GM19238 (cell line): Measurements from ENCODE around the gene EFHC1.

Source experiments
- DNase-seq: peaks from one replicate; pipeline ENCODE4 v3.0.0; 2011; ENCODE audit warnings: low spot score; ENCODE audit not compliant: insufficient read length

The EFHC1 gene

DNA sequence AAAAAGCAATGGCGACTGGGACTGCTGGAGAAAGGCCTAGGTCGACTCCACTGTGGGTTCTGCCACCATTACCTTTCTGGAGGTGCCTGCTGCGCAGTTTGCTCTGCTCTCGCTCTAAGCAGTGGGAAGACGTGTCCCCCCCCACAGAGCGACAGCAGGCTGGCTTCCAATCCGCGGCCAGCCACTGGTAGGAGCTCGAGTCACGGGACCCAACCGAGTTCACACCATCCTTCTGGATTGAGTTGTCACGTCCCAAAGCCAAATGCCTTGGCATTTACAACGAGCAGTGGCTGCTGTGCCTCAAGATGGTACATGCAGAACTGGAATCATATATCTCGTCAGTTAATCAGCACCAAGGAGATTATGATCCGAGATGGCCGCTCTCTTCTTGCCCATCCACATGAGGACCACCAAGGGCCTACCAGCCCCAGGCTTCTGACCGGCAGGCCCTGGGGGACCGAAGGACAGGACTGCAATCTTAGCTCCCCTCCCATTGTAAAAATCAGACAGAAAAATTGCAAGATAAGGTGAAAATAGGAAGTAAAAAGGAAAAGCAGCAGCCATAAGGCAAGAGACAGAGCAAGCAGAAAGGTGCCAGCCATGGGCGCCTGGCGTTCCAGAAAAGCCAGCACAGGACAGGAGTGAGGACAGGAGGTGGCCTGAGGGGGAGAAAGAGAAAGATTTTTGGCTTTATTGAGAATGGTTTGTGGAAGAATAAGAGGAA is 82.3 kb downstream of the EFHC1 start:
- no peak for DNase-seq

DNA sequence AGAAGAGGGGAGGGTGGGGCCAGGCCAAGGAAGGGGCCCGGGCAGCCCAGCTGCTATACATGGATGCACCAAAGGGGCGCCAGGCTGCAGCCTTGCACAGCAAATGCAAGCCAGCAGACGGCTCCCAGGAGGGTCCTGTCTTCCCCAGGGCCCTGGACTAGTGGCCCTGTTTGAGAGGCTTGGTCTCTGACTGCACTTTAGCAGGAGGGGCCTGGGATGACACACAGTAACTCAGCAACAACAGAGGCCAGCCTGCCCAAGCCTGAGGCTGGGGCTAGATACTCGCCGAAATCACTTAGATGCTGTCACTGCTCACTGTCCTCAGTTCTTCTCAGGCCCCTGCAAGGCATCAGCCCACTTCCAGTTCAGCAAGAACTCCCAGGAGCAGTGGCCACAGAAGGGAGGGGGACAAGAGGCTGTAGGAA is 83.2 kb downstream of the EFHC1 start:
- DNase-seq: no peak

DNA sequence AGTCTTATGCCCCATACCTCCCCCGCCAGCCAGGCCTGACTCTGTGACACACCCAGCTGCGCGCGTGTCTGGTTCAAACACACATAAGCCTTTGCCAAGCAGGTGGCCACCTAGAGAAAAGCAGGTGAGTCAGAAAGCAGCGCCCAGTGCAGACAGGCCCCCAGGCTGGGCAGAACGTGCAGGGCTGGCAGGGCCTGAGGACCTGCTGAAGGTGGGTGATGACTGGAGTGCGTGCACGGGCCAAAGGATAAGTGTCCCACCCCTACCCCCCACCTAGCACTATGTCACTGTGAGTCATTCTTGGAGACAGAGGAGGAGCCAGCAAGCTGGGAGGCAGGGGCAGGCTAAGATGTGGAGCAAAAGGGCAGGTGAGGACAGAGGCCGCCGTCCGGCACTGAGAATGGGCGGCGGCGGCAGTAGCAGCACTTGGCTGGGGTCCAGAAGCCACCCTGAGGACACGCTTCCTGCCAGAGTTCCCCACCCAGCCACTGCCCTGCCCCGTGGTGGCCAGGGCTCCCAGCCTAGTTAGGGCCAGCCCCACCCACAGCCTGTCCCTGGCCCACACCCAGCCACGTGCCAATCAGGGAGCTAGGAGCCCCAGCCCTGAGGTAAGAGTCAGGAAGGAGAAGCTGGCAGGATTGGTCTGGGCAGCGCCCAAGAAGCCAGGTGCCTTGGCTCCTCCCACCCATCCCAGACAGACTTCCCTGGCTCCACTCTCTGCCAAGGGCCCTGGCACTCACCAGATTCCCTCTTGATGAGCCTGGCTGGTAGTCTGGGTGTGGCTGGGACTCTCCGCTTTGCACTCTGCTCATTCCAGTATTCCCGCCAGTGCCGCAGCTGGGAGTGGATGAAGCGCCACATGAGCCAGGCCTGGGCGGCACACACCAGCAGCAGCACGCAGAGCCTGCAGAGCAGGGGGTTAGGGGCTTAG is 84.0 kb downstream of the EFHC1 start:
- DNase-seq: no peak

DNA sequence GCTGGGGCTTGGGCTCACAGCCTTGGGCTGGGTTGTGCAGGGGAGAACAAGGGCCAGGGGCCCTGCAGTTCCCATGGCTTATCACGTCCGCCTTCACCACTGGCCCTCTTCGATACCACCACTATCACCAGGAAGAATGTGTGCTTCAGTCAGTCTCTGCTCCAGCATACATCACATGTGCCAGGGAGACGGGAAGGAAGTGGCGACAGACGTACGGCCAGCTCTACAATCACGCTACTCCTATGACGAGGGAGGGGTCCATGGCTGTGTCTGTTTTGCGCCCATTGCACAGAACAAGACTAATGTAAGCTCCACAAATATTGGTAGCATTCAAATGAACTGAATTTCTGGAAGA is 84.6 kb downstream of the EFHC1 start:
- DNase-seq: no peak

DNA sequence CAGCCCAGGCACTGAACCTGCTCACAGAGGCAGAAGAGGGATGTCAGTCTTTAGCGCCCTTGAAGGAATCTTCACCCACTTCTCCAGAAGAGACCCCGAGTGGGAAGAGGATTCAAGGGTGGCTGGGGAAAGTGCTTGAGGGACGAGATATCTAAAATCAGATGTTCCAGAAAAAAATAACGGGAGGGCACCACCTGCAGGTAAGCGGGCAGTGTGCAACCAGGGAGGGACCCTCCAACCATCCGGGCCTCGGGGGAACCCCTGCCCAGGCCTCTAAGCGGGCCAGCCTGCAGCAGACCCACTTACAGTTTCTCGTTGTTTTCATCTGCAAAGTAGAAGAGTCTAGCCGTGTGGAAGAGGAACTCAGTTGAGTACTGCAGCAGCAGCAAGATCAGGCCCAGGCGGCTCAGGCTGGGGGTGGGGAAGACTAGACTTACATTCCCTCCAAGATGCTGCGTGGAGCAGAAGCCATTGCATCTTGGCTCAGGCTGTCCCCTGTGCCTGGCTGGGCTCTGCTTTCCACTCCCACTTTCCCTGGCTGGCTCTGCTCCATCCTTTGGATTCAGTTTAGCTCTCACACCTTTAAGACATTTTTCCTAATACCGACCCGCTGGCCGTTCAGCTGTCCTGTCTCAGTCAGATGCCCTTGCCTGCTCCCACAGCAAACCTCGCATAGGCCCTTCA is 85.7 kb downstream of the EFHC1 start:
- no peak for DNase-seq

DNA sequence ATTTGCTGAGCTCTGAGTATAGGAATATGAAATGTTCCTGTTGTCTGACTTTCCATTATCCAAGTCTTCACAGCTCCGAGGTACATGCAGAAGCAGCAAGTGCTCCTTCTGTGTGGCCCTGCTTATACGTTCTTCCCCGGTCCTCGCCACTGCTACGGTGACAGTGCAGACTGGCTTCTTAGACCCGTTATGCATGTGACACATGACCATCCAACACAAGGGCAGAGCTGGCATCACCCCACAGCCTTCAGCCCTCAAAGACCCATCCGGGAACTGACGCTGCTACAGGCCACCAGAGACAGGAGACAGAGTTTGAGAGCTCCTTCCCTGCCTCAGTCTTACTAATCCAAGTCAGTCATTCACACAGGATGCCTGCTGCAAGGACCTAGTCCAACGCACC is 86.3 kb downstream of the EFHC1 start:
- DNase-seq: no peak

DNA sequence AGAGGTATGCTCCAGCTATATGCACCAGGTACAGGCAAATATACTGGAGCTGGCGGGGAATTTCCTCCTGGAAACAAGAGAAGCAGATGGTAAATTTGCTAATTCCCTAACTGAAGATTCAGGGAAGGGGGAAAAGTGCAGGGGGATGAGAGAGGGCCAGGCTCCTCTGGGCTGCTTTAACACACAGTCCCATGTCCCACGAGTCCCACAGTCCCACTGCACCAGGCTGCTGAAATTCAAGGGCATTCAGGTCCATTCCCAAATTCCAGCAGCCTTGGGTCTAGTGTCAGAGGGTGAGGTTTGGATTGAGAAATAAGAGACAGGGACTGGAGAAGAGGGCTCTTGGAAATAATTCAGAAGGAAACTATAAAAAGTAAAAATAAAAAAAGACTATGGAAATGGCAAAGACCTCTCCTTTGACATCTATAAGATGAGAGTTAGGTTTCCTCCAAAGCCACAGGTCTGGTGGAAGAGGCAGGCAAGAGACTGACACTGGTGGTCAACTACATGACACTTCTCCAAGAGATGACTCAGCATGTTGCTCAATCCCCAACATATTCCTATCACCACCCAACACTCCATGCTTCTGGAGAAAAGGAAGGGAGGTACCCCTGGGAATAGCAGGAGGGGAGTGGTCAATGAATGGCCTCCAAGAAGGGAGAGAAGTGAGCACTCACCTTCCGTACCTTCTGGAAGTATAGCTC is 87.6 kb downstream of the EFHC1 start:
- no peak for DNase-seq

DNA sequence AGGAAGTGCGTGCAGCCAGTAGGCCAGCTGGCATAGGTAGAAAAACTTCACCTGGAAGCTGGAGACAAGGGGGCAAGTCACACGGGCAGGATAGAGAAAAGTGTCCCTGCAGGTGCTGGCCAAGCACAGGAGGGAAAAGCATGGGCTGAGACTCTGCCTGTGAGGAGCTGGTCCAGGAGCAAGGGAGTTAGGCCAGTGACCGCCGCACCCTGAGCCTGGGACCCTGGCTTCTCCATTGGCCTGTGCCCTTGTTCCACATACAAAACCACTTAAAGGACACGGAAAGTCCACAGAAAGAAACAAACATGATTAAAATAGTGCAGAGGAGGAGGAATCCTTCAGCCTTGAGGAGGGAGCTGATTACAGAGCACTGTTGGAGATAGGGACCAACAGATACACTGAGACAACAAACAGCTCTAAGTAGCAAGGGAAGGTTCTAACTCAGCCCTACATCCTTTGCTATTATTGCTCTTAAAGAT is 88.2 kb downstream of the EFHC1 start:
- no peak for DNase-seq

DNA sequence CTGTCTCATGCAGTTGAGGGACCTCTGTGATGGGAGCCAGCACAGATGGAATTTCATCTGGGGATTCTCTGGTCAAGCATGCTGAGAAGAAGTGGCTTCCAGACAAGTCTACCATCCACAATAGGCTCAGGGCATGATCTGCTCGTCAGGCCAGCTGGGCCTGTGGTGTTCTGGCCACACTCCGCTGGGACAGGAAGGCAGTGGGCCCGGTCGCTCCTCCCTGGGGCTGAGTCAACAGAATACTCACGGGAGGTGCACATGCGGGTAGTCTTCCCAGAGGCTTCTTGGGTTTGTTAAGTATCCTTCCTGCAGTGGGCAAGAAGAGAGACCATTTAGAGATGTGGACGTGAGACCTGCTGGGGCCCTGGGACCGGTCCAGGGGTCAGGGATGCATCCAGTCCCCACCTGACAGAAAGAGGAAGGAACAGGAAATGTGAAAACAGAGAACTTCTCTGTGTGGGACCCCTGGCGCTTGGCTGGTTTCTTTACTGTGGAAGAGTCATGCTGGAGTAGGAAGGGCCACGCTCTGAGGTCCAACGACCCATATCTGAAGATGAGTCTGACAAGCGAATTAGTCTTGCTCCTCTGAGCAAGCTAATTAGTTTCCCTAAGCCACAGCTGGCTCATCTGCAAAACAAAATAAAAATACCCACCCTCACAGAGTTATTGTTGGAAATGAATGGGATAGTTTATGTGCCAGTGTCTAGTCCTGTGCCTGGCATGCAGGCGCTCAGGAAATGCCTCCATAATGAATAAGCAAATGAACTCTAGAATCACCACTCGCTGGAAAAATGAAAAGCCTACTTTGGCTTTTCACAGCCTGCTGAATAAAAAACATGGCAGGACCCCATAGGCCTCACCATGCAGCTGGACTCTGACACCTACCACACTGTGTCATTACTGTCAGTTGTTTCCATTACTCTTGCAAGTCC is 89.4 kb downstream of the EFHC1 start:
- DNase-seq: no peak

DNA sequence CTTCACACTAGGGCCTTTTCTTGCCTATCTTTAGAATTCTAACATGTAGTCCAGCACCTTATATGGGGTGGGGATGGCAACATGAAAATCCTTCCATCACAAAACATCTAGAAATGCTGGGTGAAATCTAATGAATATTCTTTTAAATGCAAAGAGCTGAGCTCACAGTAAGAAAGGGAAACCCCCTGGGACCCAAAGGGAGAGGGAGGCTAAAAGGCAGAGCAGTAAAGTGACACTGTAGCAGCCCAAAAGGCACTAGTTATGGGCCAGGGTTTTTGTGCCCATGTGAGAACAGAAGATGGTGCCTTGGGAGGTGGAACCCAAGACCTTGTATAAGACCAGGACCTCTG is 90.0 kb downstream of the EFHC1 start:
- no peak for DNase-seq

DNA sequence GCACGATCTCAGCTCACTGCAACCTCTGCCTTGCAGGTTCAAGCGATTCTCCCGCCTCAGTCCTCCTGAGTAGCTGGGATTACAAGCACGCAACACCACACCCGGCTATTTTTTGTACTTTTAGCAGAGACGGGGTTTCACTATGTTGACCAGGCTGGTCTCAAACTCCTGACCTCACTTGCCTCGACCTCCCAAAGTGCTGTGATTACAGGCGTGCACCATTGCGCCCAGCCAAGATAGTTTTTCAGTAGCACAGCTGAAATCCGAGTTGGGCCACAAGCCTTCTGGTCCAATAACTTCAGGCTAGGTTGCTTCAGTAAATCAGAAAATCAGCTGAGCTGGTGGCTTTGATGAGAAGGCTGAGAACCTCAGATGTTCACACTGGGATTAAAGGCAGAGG is 91.0 kb downstream of the EFHC1 start:
- DNase-seq: no peak

DNA sequence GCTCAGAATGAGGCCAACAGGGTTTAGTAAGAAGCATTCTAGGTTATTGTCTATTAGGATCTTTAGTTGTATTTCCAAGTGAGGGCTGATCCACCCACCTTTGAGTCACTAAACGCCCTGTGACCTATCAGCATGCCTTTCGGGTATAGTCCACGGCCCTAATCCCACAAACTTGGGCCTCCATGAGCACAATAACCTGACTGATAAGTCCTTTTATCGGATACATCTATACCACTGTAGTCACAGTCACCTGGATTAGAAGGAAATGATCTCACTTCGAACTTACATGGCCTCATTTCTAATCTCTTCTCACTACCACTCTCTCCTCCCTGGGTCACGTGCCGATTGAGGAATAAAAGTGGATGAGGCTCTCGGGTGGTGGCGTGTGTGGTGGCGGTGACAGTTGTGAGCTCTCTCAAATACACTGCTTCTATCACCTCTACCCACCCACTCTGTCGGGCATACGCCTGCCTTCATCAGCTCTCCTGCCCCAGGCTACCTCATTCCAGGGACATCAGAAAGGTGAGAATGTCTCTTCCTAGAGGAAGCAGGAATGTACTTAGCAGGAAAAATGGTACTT is 91.5 kb downstream of the EFHC1 start:
- no peak for DNase-seq

DNA sequence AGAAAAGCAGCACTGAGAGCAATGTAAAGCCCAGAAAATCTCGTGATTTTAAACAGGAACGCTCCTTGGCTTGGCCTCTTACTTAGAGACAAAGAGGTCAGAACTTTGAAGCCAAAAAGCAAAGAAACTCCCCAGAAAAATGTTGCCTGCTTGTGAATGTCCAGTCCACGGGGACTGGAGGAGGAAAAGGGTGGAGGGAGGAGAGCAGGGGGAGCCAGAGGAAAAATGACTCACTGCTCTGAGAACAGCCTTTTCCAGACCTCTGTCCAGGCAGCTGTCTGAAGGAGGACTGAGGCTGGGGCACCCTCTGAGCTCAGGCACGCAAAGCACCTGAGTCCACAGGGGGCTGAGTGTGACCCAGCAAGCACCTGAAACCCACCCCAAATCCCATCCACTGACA is 92.1 kb downstream of the EFHC1 start:
- DNase-seq: no peak

DNA sequence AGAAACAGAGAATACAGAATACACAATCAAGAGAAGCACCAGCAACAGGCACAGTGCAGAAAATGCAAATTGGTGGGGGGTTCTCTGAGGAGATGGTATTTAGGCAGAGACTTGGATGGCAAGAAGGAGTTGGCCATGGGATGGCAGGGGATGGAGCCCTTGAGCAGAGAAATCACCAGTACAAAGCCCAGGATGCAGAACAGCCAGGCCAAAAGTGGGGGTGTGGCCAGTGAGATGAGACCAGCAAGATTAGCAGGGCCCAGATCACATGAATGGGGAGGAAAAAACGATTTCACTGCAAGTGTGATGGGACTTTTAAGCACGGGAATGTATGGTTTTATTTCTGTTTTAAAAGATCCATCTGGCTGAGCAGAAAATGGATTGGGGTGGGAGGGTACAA is 93.3 kb downstream of the EFHC1 start:
- DNase-seq: no peak

DNA sequence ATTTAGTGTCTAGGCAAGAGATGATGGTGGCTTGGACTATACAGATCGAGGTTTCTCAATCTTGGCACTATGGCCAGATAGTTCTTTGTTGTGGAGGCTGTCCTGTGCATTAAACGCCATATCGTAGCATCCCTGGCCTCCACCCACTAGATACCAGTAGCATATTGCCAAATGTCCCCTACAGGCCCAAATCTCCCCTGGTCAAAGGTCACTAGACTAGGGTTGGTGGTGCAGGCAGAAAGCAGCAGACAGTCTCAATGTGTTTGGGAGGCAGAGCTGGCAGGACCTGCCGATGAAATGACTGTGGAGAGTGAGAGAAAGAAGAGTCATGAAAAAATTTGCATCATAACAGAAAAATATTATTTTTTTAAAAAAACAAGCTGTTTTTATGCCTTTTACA is 93.8 kb downstream of the EFHC1 start:
- DNase-seq: no peak

DNA sequence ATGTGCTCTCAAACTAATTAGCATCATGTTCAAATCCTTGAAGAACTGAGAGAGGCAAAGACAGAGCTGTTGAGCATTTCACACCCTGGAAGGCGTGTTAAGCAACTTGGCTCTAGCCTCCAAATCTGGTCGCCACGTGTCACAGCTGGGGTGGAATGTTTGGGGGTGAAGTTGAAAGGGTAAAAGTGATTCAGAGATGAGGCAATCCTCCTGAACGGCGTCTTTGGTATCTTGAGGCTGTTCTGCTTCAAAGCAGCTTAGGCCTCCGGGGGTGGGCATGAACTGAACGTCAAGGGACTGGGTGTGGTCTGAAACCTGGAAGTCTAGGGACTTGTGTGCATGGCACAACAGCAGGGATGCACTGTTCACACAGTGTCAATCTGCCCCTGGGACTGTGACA is 94.4 kb downstream of the EFHC1 start:
- DNase-seq: no peak

DNA sequence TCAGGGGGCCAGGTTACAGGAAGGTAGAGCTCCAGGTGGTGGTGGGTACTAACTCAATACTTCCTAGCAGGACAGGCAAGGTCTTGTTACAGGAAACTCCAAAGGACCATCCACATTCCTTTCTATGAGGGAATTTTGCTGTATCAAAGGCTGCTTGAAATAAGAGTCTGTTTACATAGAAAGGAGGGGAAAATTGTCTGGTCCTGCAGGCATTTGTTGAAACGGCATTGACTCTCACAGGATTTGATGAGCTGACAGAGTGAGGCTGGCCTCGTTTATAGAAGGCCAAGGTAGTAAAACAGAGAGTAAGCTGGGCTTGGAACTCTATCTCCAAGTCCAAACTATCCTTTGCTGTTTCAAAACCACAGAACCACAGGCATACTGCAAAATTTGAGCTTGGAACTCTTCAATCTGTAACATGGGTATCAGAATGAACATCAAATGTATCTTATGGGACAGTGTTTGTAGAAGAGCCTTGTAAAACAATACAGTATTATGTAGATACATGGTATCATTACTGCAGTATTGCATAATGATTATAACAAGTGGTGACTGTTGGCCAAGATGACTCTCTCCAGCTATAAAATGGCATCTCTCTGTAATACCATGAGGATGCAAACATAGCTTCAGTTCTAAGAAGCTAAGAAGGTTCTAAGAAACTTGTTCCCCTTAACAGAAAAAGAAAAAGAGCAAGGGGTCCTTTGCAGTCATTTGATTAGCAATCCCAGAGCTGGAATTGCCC is 95.2 kb downstream of the EFHC1 start:
- DNase-seq: no peak

DNA sequence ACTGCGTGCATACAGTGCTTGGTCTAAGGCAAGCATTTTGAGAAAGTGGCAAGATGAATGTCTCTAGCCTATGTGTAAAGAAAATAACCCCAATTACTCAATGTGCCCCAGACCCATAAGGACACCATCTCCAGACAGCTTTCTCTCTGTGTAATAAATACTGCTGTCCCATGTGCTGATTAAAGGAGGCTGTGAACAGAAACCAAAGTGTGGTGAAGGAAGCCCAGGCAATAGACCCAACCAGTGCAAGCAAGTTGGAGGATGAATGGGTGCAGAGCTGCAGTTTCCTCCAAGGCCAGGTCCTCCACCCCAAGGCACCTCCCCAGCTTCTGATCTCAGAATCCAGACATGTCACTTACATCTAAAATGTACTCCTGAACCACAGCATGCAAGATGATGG is 96.1 kb downstream of the EFHC1 start:
- DNase-seq: no peak

DNA sequence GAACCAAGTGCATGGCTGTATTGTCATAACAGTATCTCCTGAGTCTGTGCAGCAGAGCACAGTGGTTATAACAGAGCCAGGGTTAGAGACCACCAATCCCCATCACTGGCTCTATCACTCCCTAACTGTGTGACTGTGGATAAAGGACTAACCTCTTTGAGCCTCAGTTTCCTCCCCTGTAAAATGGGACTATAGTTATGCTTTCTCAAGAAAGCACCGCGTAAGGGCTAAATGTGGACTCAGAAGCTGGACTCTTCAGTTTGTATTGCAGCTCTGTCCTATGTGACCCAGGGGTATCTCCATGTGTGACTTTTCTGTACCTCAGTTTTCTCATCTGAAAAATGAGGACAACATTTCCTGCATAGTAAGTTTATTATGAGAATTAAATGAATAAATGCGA is 96.8 kb downstream of the EFHC1 start:
- no peak for DNase-seq
